IMR-90 (cell line): Measurements from ENCODE around the gene IL17REL. TPM values are rescaled to one million over a fixed set of nuclear protein-coding genes. Genes with fewer than 3 reads are reported as not detected.
A peak's percentile ranks its signal among the peaks of the same experiment; 100 is the strongest.

Source experiments
- ATAC-seq: fragments of 200-7000 bp; cut with Tn5 transposase; 2 replicates; pipeline ENCODE4 v1.9.1; 2020; ENCODE audit warnings: low read depth, mild to moderate bottlenecking, moderate library complexity
- BruUV-seq: library from RNA; stranded (reverse); fragments of 400-500 nt; replicated peaks from 2 replicates; lab custom pipeline; 2021; lab: Mats Ljungman, UMichigan
- CTCF ChIA-PET: fragments of 300-600 bp; formaldehyde crosslinking; extraction: SDS; loops from one replicate; lab custom pipeline; 2021; ENCODE audit warnings: antibody characterized with exemption; lab: Yijun Ruan, JAX
- POLR2A ChIA-PET: fragments of 300-600 bp; sonication (Branson Sonifier 250); formaldehyde crosslinking; loops from one replicate; lab custom pipeline; 2022; ENCODE audit warnings: antibody characterized with exemption; ENCODE audit not compliant: unreplicated experiment; lab: Charles Lee
- DNase-seq: peaks from one replicate; pipeline ENCODE4 v3.0.0; 2013
- H2AFZ ChIP-seq: replicated peaks from 2 replicates; pipeline ENCODE3; 2013; ENCODE audit warnings: low read length, mild to moderate bottlenecking; ENCODE audit not compliant: poor library complexity
- H2AK5ac ChIP-seq: 2 replicates; pipeline ENCODE4 v1.6.1; 2013; ENCODE audit warnings: low read depth, low read length, inconsistent platforms
- H2AK9ac ChIP-seq: replicated peaks from 2 replicates; pipeline ENCODE3; 2013; ENCODE audit warnings: mild to moderate bottlenecking, low read depth, low read length, moderate library complexity; ENCODE audit not compliant: poor library complexity
- H2BK120ac ChIP-seq: 2 replicates; pipeline ENCODE4 v1.6.1; 2013; ENCODE audit warnings: low read depth, low read length, inconsistent platforms
- H2BK15ac ChIP-seq: 3 replicates; pipeline ENCODE4 v1.6.1; 2013; ENCODE audit warnings: low read depth, low read length, inconsistent platforms
- H2BK20ac ChIP-seq: 2 replicates; pipeline ENCODE4 v1.6.1; 2013; ENCODE audit warnings: low read depth, mild to moderate bottlenecking, inconsistent platforms, low read length, moderate library complexity
- H2BK5ac ChIP-seq: 2 replicates; pipeline ENCODE4 v1.6.1; 2013; ENCODE audit warnings: mild to moderate bottlenecking, low read depth, low read length, inconsistent platforms; ENCODE audit not compliant: poor library complexity, severe bottlenecking
- H3K14ac ChIP-seq: replicated peaks from 2 replicates; pipeline ENCODE4 v1.6.1; 2013; ENCODE audit warnings: low read depth, low read length, inconsistent platforms
- H3K18ac ChIP-seq: 2 replicates; pipeline ENCODE4 v1.6.1; 2013; ENCODE audit warnings: low read depth, low read length, control low read depth
- H3K23ac ChIP-seq: 2 replicates; pipeline ENCODE4 v1.6.1; 2013; ENCODE audit warnings: low read depth, low read length, inconsistent platforms
- H3K27ac ChIP-seq: 2 replicates; pipeline ENCODE4 v1.5.1; 2013; ENCODE audit warnings: mild to moderate bottlenecking, control low read depth, low read length; ENCODE audit not compliant: insufficient read depth
- H3K27me3 ChIP-seq: 2 replicates; pipeline ENCODE4 v1.6.1; 2013; ENCODE audit warnings: low read length; ENCODE audit not compliant: control insufficient read depth, insufficient read depth
- H3K36me3 ChIP-seq: 2 replicates; pipeline ENCODE4 v1.6.1; 2013; ENCODE audit warnings: low read length, mixed read lengths; ENCODE audit not compliant: control insufficient read depth, insufficient read depth
- H3K4ac ChIP-seq: 2 replicates; pipeline ENCODE4 v1.6.1; 2013; ENCODE audit warnings: low read depth, low read length, inconsistent platforms
- H3K4me1 ChIP-seq: 2 replicates; pipeline ENCODE4 v1.6.1; 2013; ENCODE audit warnings: low read length, mixed read lengths; ENCODE audit not compliant: control insufficient read depth, insufficient read depth
- H3K4me2 ChIP-seq: 2 replicates; pipeline ENCODE4 v1.6.1; 2013; ENCODE audit warnings: low read depth, mild to moderate bottlenecking, control low read depth, low read length, moderate library complexity
- H3K4me3 ChIP-seq: 2 replicates; pipeline ENCODE4 v1.5.1; 2013; ENCODE audit warnings: low read depth, mild to moderate bottlenecking, control low read depth, low read length, moderate library complexity; ENCODE audit not compliant: insufficient read depth
- H3K56ac ChIP-seq: 2 replicates; pipeline ENCODE4 v1.6.1; 2013; ENCODE audit warnings: low read length, inconsistent platforms; ENCODE audit not compliant: insufficient read depth; ENCODE audit errors: extremely low read depth
- H3K79me1 ChIP-seq, 2 experiments: 2 replicates each; pipeline ENCODE4 v1.6.1; 2013; ENCODE audit warnings: low read length in 2 of 2, inconsistent platforms in 1 of 2, low read depth in 1 of 2
- H3K9ac ChIP-seq: 2 replicates; pipeline ENCODE4 v1.6.1; 2013; ENCODE audit warnings: low read depth, low read length, control low read depth
- H3K9me1 ChIP-seq: 2 replicates; pipeline ENCODE4 v1.6.1; 2013; ENCODE audit warnings: low read length, inconsistent platforms; ENCODE audit not compliant: insufficient read depth
- H3K9me3 ChIP-seq: 2 replicates; pipeline ENCODE4 v1.6.1; 2013; ENCODE audit warnings: low read length; ENCODE audit not compliant: control insufficient read depth, insufficient read depth
- H4K20me1 ChIP-seq: 2 replicates; pipeline ENCODE4 v1.6.1; 2013; ENCODE audit warnings: low read length, inconsistent platforms; ENCODE audit not compliant: insufficient read depth
- H4K5ac ChIP-seq: 2 replicates; pipeline ENCODE4 v1.6.1; 2013; ENCODE audit warnings: mild to moderate bottlenecking, low read depth, low read length, control low read depth
- H4K8ac ChIP-seq, 2 experiments: 2 replicates each; pipeline ENCODE4 v1.6.1; 2013; ENCODE audit warnings: low read depth in 2 of 2, low read length in 2 of 2, control low read depth in 1 of 2, inconsistent platforms in 1 of 2
- H4K91ac ChIP-seq: 2 replicates; pipeline ENCODE4 v1.6.1; 2013; ENCODE audit warnings: low read depth, low read length, inconsistent platforms; ENCODE audit not compliant: insufficient read depth
- CEBPB ChIP-seq: IDR thresholded peaks from 2 replicates; pipeline ENCODE4 v1.6.1; 2012; ENCODE audit warnings: low read depth, low read length, improper control_type of control experiment
- CHD1 ChIP-seq: IDR thresholded peaks from 2 replicates; pipeline ENCODE4 v1.6.1; 2012; ENCODE audit warnings: low read depth, low read length, improper control_type of control experiment
- CTCF ChIP-seq: conservative IDR thresholded peaks from 2 replicates; pipeline ENCODE4 v1.5.1; 2012; ENCODE audit warnings: mild to moderate bottlenecking, low read depth, low read length, improper control_type of control experiment
- ELK1 ChIP-seq: fragments of 150-350 bp; IDR thresholded peaks from 2 replicates; pipeline ENCODE4 v1.6.1; 2016; ENCODE audit warnings: low read depth, mild to moderate bottlenecking, low read length, moderate library complexity, borderline replicate concordance
- FOS ChIP-seq: fragments of 150-350 bp; IDR thresholded peaks from 2 replicates; pipeline ENCODE4 v1.6.1; 2016; ENCODE audit warnings: low read depth, low read length
- MXI1 ChIP-seq: IDR thresholded peaks from 2 replicates; pipeline ENCODE4 v1.6.1; 2012; ENCODE audit warnings: low read depth, mild to moderate bottlenecking, low read length, moderate library complexity, borderline replicate concordance
- NFE2L2 ChIP-seq: fragments of 150-350 bp; IDR thresholded peaks from 2 replicates; pipeline ENCODE4 v1.6.1; 2016; ENCODE audit warnings: low read depth, mild to moderate bottlenecking, low read length
- POLR2A ChIP-seq: IDR thresholded peaks from 2 replicates; pipeline ENCODE4 v1.6.1; 2012; ENCODE audit warnings: mild to moderate bottlenecking, low read depth, low read length
- RAD21 ChIP-seq: IDR thresholded peaks from 2 replicates; pipeline ENCODE4 v1.6.1; 2012; ENCODE audit warnings: low read length, improper control_type of control experiment
- RCOR1 ChIP-seq: IDR thresholded peaks from 2 replicates; pipeline ENCODE4 v1.6.1; 2012; ENCODE audit warnings: mild to moderate bottlenecking, low read length, improper control_type of control experiment; ENCODE audit not compliant: insufficient replicate concordance
- RFX5 ChIP-seq: IDR thresholded peaks from 2 replicates; pipeline ENCODE4 v1.8.0; 2012; ENCODE audit warnings: low read depth, mild to moderate bottlenecking, low read length, moderate library complexity
- SMC3 ChIP-seq: fragments of 150-350 bp; IDR thresholded peaks from 2 replicates; pipeline ENCODE4 v1.6.1; 2016; ENCODE audit warnings: low read depth, mild to moderate bottlenecking, antibody characterized with exemption, low read length, moderate library complexity
- USF2 ChIP-seq: fragments of 150-350 bp; IDR thresholded peaks from 2 replicates; pipeline ENCODE4 v1.6.1; 2017; ENCODE audit warnings: mild to moderate bottlenecking, antibody characterized with exemption, low read length, low read depth
- WGBS, 2 experiments: methylation state at CpG; one replicate each; pipeline versions ENCODE4 v1.1.5 to v1.1.7; 2013; ENCODE audit warnings: missing lambda C conversion rate in 2 of 2; ENCODE audit not compliant: insufficient read length in 1 of 2; ENCODE audit errors: extremely low coverage in 2 of 2; 5-methylcytosine and 5-hydroxymethylcytosine counted together
- dilution Hi-C: fragments of 300-500 bp; cut with HindIII; formaldehyde crosslinking; loops from one replicate; pipeline ENCODE4 v1.14.3; 2018; ENCODE audit warnings: low sequenced_read_pairs; ENCODE audit not compliant: unreplicated experiment
- in situ Hi-C: fragments of 300-500 bp; cut with MboI; formaldehyde crosslinking; loops from 3 replicates; pipeline ENCODE4 v1.14.3; 2019; ENCODE audit warnings: low sequenced_read_pairs, inconsistent platforms, mixed read lengths
- intact Hi-C: fragments of 100-400 bp; cut with micrococcal nuclease; formaldehyde crosslinking; loops from 2 replicates; pipeline ENCODE4 v1.10.0; 2022
- polyA plus RNA-seq, 3 experiments: library from polyadenylated mRNA; depleted of rRNA; stranded (reverse); fragments of >200 nt; gene quantifications; 2 replicates each; pipeline ENCODE4 v1.2.3, GENCODE V29; 2012; ENCODE audit warnings: low replicate concordance in 1 of 3
- total RNA-seq: library from RNA; depleted of rRNA; stranded (reverse); fragments of >200 nt; gene quantifications from 2 replicates; pipeline ENCODE4 v1.2.3, GENCODE V29; 2012

IL17REL gene
- total and polyA plus RNA-seq, 2 of the 4 experiments (the other 2 are of a cell fraction), result not detected

- no peak for TF ChIP-seq MXI1
Observed at GRCh38 chr22:49997932-49998717, 14.4 kb downstream of the IL17REL start (continued).

GRCh38 chr22:49997251-49997599 lies 15.3 kb downstream of the IL17REL start:
- ATAC-seq (no peak), DNase-seq (no peak)
- Histone ChIP-seq H3K9me1 (peaks cover 4% of the 10 kb centered on the region; the same call in 1 of the 2 replicates), H2BK15ac (no peak overlapping the region), H3K4me2 (no peak overlapping the region), H3K4me1 (peaks cover 2% of the 10 kb centered on the region; the same call in 1 of the 2 replicates), H2BK20ac (no peak overlapping the region), H3K79me1 (no peaks in the 10 kb centered on the region), H3K18ac (no peak overlapping the region), H4K8ac (no peak overlapping the region), H3K23ac (no peak overlapping the region), H3K56ac (no peak overlapping the region), H2AFZ (peak overlapping the region; percentile 14), H3K27ac (no peak overlapping the region), H4K20me1 (no peaks in the 10 kb centered on the region), H3K9me3 (no peaks in the 10 kb centered on the region; the same call in 1 of the 2 replicates), H3K4me3 (no peak overlapping the region), H2AK9ac (no peak overlapping the region), H2AK5ac (no peak overlapping the region), H3K14ac (no peak overlapping the region), H2BK120ac (no peak overlapping the region), H3K9ac (no peak overlapping the region), H4K5ac (no peak overlapping the region), H3K36me3 (no peaks in the 10 kb centered on the region), H3K4ac (no peak overlapping the region), H4K91ac (no peak overlapping the region), H3K27me3 (peaks cover 14% of the 10 kb centered on the region; the same call in 1 of the 2 replicates), H2BK5ac (no peak overlapping the region)
- TF ChIP-seq MXI1 (no peak), ELK1 (no peak), CHD1 (no peak), SMC3 (no peak), RCOR1 (no peak), FOS (no peak), USF2 (no peak), NFE2L2 (no peak), RFX5 (no peak), CTCF (no peak), CEBPB (no peak), POLR2A (no peak), RAD21 (no peak)
- no CpG with 5 or more reads among the region's 12 CpGs for WGBS, 2 experiments
- in situ Hi-C loops, result no loop called here
- dilution Hi-C loops, result no loop called here
- ChIA-PET CTCF (no interaction called here), POLR2A (no interaction called here)
- intact Hi-C loops, result no loop called here
- no TSS peak for BruUV-seq
